ENCODE measurements around the gene KCNT1. TPM values are rescaled to one million over a fixed set of nuclear protein-coding genes. Genes with fewer than 3 reads are reported as not detected.

KCNT1 gene
- total RNA-seq, 2 experiments from 2014 or later, result not detected

DNA sequence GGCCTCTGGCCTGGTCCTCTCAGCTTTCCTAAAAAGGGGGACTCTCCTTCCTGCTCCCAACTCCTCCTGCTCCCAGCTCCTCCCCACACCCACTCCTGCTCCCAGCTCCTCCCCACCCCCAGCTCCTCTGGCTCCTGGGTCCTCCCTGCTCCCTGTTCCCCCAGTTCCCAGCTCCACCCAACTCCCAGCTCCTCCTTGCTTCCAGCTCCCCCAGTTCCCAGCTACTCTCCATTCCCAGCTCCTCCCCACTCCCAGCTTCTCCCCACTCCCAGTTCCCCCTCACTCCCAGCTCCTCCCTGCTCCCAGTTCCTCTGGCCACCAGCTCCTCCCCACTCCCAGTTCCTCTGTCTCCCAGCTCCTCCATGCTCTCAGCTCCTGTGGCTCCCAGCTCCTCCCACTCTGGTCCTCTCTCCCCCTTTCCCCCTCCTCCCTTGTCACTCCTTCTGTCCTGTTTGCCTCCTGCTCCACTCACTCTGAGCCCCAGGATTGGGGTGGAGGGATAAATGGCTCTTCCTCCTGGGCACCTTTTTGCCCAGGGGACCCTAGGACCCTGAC is 75.7 kb downstream of the KCNT1 start:
- H3K4me1 Mint-ChIP-seq (ENCODE audit: low read depth), result no peaks in the 10 kb centered on the region
- H3K27me3 Mint-ChIP-seq, result no peaks in the 10 kb centered on the region
- intact Hi-C loops (cut with micrococcal nuclease), result no loop called here
- no peak overlapping the region for H3K4me3 Mint-ChIP-seq
- POLR2A ChIA-PET, result no interaction called here
- no peaks in the 10 kb centered on the region for H3K9me3 Mint-ChIP-seq
- no peak overlapping the region for H3K27ac Mint-ChIP-seq
- no peaks in the 10 kb centered on the region for H3K36me3 Mint-ChIP-seq (ENCODE audit: low read depth)
- ATAC-seq, result no peak
- DNase-seq, result no peak
- CTCF ChIA-PET, result no interaction called here
- TF ChIP-seq, protein P1, sequence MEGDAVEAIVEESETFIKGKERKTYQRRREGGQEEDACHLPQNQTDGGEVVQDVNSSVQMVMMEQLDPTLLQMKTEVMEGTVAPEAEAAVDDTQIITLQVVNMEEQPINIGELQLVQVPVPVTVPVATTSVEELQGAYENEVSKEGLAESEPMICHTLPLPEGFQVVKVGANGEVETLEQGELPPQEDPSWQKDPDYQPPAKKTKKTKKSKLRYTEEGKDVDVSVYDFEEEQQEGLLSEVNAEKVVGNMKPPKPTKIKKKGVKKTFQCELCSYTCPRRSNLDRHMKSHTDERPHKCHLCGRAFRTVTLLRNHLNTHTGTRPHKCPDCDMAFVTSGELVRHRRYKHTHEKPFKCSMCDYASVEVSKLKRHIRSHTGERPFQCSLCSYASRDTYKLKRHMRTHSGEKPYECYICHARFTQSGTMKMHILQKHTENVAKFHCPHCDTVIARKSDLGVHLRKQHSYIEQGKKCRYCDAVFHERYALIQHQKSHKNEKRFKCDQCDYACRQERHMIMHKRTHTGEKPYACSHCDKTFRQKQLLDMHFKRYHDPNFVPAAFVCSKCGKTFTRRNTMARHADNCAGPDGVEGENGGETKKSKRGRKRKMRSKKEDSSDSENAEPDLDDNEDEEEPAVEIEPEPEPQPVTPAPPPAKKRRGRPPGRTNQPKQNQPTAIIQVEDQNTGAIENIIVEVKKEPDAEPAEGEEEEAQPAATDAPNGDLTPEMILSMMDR (IDR thresholded peaks at IDR 0.05), result no peak

DNA sequence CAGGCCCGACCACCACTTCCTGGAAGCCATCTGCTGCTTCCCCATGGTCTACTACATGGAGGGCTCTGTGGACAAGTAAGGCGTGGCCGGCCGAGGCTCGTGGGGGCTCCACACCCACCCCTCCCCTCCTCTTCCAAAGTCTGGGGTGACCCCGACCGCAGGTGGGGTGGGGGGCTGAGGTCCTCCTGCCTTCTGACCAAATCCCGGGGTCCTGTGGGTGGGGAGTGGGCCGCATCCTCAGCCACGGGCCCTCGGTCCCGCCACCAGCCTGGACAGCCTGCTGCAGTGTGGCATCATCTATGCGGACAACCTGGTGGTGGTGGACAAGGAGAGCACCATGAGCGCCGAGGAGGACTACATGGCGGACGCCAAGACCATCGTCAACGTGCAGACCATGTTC is 76.4 kb downstream of the KCNT1 start:
- no peak overlapping the region for H3K4me3 Mint-ChIP-seq
- ATAC-seq, result no peak
- intact Hi-C loops (cut with micrococcal nuclease), result no loop called here
- no peaks in the 10 kb centered on the region for H3K27me3 Mint-ChIP-seq
- H3K4me1 Mint-ChIP-seq (ENCODE audit: low read depth), result no peaks in the 10 kb centered on the region
- no peaks in the 10 kb centered on the region for H3K36me3 Mint-ChIP-seq (ENCODE audit: low read depth)
- no peak for DNase-seq
- no peak overlapping the region for H3K27ac Mint-ChIP-seq
- POLR2A ChIA-PET, result no interaction called here
- H3K9me3 Mint-ChIP-seq, result no peaks in the 10 kb centered on the region
- TF ChIP-seq, protein P1 (IDR thresholded peaks at IDR 0.05), result no peak
- CTCF ChIA-PET, result no interaction called here

DNA sequence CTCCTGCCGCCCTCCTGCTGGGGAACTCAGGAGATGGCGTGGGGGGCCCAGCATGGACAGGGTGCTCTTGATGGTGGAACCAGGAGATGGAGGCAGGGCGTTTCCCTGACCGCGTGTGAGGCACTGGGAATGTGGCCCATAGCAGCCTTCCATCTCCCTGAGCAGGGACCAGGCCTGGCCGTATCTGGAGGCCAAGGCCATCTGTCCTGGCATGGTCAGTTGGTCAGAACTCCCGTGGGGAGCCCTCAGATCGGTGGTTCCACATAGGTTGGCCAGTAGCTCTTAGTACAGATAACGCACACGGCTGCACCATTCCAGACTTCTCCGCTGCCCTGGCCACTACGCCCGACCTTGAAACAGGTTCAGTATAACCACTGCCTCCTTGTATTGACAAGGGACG is 77.6 kb downstream of the KCNT1 start:
- Mint-ChIP-seq H3K27ac (no peak overlapping the region), H3K36me3 (ENCODE audit: low read depth) (no peaks in the 10 kb centered on the region), H3K27me3 (no peaks in the 10 kb centered on the region), H3K4me3 (no peak overlapping the region), H3K9me3 (no peaks in the 10 kb centered on the region), H3K4me1 (ENCODE audit: low read depth) (no peaks in the 10 kb centered on the region)
- TF ChIP-seq, protein P1 (IDR thresholded peaks at IDR 0.05), result no peak
- ChIA-PET POLR2A (no interaction called here), CTCF (interaction anchor here (0.9 kb wide), 1 partner anchor 18 kb away, joined by 3 read pairs; no protein-coding TSS in a partner anchor)
- no peak for ATAC-seq
- intact Hi-C loops (cut with micrococcal nuclease), result no loop called here
- DNase-seq, result no peak

DNA sequence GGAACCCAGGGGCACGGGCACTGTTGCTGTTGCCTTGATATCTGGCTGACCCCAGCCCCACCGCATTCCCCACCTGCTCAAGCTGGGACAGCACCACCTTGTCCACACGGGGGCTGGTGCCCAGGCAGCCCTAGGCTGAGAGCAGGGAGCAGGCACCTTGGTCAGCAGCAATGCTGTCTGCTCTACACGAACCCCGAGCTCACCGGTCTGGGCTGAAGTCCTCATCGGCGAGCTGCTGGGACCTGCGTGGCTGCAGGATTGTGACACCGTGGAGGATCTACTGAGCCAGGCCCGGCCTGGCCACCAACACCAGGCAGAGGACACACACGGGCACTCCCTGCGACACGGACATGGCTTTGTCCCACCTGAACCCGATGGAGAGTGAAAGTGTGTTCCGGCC is 78.1 kb downstream of the KCNT1 start:
- Mint-ChIP-seq H3K27ac (no peak overlapping the region), H3K27me3 (no peaks in the 10 kb centered on the region), H3K36me3 (ENCODE audit: low read depth) (no peaks in the 10 kb centered on the region), H3K4me3 (no peak overlapping the region), H3K9me3 (no peaks in the 10 kb centered on the region), H3K4me1 (ENCODE audit: low read depth) (no peaks in the 10 kb centered on the region)
- CTCF ChIA-PET, result interaction anchor here (0.9 kb wide), 1 partner anchor 18 kb away, joined by 3 read pairs; no protein-coding TSS in a partner anchor
- TF ChIP-seq, protein P1 (IDR thresholded peaks at IDR 0.05), result no peak
- POLR2A ChIA-PET, result no interaction called here
- ATAC-seq (no peak), DNase-seq (no peak)
- intact Hi-C loops (cut with micrococcal nuclease), result no loop called here

DNA sequence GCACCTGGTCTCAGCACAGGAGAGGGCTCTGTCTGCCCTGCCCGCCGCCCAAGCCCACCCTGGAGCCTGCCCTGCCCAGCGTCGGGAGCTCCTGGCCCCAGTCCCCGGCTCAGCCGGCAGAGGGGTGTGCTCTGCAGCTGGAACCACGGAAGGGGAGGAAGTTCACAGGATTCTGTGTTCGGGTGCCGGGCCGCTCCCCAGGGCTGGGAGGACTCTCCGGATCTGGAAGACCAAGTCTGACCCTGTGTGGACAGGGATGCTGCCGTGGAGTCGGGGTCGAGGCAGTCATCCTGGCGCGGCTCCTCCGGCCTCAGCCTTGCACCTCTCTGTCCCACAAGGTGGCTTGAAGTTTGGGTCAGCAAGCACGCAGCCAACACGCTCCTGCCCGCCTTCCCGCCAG is 78.6 kb downstream of the KCNT1 start:
- Mint-ChIP-seq H3K4me1 (ENCODE audit: low read depth) (no peaks in the 10 kb centered on the region), H3K4me3 (no peak overlapping the region), H3K27me3 (no peaks in the 10 kb centered on the region), H3K9me3 (no peaks in the 10 kb centered on the region), H3K36me3 (ENCODE audit: low read depth) (no peaks in the 10 kb centered on the region), H3K27ac (no peak overlapping the region)
- CTCF ChIA-PET, result no interaction called here
- TF ChIP-seq, protein P1 (IDR thresholded peaks at IDR 0.05), result no peak
- intact Hi-C loops (cut with micrococcal nuclease), result no loop called here
- POLR2A ChIA-PET, result no interaction called here
- DNase-seq (no peak), ATAC-seq (no peak)
